ENCODE data around the gene CUL4A.
"Not testable (repeated sequence)": the region's sequence is repeated elsewhere in the genome, so short reads cannot be mapped to it uniquely, and the experiment has no call there.

Gene CUL4A

DNA sequence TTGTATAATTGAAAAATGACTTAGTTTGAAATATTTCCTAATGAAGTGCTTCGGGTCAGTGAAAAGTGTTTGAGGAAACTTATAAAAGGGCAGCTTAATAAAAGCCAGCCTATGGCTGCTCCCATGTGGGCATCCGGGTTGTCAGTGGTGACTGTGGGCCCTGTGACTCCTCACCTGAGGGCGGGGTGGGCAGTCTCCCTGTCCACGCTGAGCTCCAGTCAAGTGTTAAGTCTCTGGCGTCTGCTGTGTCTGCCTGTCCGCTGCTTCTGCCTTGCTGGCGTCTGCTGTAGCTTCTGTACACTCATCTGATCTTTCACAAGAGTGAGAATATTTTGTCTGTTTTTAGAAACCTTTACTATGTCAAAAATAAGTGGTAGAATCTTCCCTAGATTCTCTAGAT, 94.7 kb downstream of the CUL4A start:
- H3K27ac ChIP-seq = no peak overlapping the region

DNA sequence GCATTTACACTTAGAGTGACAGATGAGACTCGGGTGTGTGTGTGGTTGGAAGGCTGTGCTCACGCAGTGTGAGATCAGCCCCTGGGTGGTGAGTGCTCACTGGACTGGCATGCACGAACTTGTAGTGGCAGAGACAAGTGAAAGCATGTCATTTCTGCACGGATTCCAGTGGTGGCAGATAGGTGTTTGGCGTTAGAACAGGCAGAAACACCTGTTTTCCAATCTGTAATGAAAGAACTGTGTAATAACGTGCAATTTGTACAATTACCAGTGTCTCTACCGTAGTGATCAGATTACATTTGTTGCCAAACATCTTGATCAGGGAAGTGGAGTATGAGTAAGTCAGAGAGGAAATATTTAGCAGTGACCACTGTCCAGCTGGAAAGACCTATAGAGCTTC, 95.8 kb downstream of the CUL4A start:
- Histone ChIP-seq H3K4me3 (no peak overlapping the region), H3K27ac (peak overlapping the region in 2 of 21 experiments; percentile 3 to 39)

More for the DNA sequence above, 94.7 kb downstream of the CUL4A start:
- H3K4me3 ChIP-seq = no peak overlapping the region

DNA sequence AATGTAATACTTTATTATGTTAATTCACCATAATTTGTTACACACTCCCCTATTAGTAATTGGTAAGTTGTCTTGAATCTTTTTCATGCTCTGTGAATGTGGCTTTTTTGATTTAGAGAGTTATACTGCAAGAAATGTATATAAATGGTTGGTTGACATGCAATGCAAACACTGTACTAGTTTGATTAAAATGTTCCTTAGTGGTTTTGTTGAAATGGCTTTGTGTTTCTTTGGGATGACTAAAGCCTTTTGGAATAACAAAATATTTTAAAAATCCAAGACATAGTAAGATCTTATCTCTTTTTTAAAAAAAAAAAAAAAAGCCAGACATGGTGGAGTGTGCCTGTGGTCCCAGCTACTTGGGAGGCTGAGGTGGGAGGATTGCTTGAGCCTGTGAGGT, 98.1 kb downstream of the CUL4A start:
- Histone ChIP-seq H3K4me3 (no peak overlapping the region), H3K27ac (no peak overlapping the region)

DNA sequence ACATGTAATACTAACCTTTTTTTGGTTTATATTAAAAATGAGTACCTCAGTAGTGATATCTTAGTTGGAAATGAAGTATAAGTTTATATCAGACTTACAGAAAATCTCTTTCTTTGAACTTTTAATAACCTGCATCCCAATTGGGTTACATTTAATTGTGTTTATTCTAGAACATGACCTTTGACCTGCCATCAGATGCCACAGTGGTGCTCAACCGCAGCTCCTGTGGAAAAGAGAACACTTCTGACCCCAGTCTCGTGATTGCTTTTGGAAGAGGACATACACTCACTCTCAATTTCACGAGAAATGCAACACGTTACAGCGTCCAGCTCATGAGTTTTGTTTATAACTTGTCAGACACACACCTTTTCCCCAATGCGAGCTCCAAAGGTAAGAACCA, 100.1 kb downstream of the CUL4A start:
- no peak overlapping the region for H3K4me3 ChIP-seq
- H3K27ac ChIP-seq = no peak overlapping the region

DNA sequence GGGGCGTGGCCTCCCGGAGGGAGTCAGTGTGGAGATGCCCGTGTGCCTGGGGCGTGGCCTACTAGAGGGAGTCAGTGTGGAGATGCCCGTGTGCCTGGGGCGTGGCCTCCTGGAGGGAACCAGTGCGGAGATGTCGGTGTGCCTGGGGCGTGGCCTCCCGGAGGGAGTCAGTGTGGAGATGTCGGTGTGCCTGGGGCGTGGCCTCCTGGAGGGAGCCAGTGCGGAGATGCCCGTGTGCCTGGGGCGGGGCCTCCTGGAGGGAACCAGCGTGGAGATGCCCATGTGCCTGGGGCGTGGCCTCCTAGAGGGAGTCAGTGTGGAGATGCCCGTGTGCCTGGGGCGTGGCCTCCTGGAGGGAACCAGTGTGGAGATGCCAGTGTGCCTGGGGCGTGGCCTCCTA, 104.7 kb downstream of the CUL4A start:
- H3K4me3 ChIP-seq, H3K27ac ChIP-seq: not testable (repeated sequence)

DNA sequence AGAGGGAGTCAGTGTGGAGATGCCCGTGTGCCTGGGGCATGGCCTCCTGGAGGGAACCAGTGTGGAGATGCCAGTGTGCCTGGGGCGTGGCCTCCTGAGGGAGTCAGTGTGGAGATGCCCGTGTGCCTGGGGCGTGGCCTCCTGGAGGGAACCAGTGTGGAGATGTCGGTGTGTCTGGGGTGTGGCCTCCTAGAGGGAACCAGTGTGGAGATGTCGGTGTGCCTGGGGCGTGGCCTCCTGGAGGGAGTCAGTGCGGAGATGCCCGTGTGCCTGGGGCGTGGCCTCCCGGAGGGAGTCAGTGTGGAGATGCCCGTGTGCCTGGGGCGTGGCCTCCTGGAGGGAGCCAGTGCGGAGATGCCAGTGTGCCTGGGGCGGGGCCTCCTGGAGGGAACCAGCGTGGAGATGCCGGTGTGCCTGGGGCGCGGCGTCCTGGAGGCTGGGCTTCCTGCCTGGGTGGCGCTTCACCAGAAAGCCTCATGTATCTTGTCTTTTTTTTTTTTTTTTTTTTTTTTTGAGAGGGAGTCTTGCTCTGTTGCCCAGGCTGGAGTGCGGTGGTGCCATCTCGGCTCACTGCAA, 105.6 kb downstream of the CUL4A start:
- not testable (repeated sequence) for H3K27ac ChIP-seq

DNA sequence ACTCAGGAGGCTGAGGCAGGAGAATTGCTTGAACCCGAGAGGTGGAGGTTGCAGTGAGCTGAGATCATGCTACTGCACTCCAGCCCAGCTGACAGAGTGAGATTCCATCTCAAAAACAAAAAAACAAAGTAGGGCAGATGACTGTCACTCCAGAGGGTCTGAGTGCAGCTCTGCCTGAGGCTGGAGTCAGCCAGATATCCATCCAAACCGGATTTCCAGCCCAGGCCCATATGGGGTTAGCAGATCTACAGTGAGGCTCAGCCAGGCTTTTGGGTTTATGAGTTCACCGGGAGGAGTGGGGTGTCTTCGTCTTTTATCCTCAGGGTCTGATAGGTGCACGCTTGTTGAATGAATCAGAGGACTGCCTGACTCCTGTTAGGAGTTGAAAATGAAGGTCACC, 106.6 kb downstream of the CUL4A start:
- no peak overlapping the region for H3K4me3 ChIP-seq

More for the DNA sequence above, 105.6 kb downstream of the CUL4A start:
- not testable (repeated sequence) for H3K4me3 ChIP-seq

More for the DNA sequence above, 106.6 kb downstream of the CUL4A start:
- H3K27ac ChIP-seq = no peak overlapping the region

Measured in skin epidermis (tissue), 12 donors.